C4-2B (cell line): Measurements from ENCODE around the gene TMEM170B.
A peak's percentile ranks its signal among the peaks of the same experiment; 100 is the strongest.

Experiments
- H3K27ac ChIP-seq: fragments of 450-650 bp; 2 replicates; pipeline ENCODE4 v1.5.1; 2017
- CTCF ChIP-seq: fragments of 450-650 bp; conservative IDR thresholded peaks from 2 replicates; pipeline ENCODE4 v1.5.1; 2017; ENCODE audit warnings: mild to moderate bottlenecking
- ZFX ChIP-seq: fragments of 450-650 bp; IDR thresholded peaks from 2 replicates; pipeline ENCODE4 v1.6.1; 2017

The TMEM170B gene

GRCh38 chr6:11495565-11496145 lies 41.9 kb upstream of the TMEM170B start:
- no peak overlapping the region; the same call in 1 of the 2 replicates for H3K27ac ChIP-seq
- TF ChIP-seq ZFX (no peak), CTCF (no peak)

GRCh38 chr6:11496152-11497060 lies 41.1 kb upstream of the TMEM170B start:
- TF ChIP-seq CTCF (peak; percentile 90), ZFX (no peak)

GRCh38 chr6:11497107-11497506 lies 40.4 kb upstream of the TMEM170B start:
- TF ChIP-seq ZFX (no peak), CTCF (no peak)
- H3K27ac ChIP-seq, result no peak overlapping the region

More at GRCh38 chr6:11496152-11497060, 41.1 kb upstream of the TMEM170B start:
- no peak overlapping the region for H3K27ac ChIP-seq

GRCh38 chr6:11497881-11498280 lies 39.7 kb upstream of the TMEM170B start:
- TF ChIP-seq CTCF (no peak), ZFX (no peak)
- H3K27ac ChIP-seq, result no peak overlapping the region

GRCh38 chr6:11500008-11500407 lies 37.5 kb upstream of the TMEM170B start:
- TF ChIP-seq CTCF (no peak), ZFX (no peak)
- H3K27ac ChIP-seq, result no peak overlapping the region

GRCh38 chr6:11509471-11509870 lies 28.1 kb upstream of the TMEM170B start:
- TF ChIP-seq ZFX (no peak), CTCF (no peak)
- H3K27ac ChIP-seq, result no peak overlapping the region

GRCh38 chr6:11514672-11515071 lies 22.9 kb upstream of the TMEM170B start:
- H3K27ac ChIP-seq, result no peak overlapping the region

More at GRCh38 chr6:11514672-11515071, 22.9 kb upstream of the TMEM170B start:
- TF ChIP-seq CTCF, result no peak
